ENCODE results near the gene CAB39.

DNA sequence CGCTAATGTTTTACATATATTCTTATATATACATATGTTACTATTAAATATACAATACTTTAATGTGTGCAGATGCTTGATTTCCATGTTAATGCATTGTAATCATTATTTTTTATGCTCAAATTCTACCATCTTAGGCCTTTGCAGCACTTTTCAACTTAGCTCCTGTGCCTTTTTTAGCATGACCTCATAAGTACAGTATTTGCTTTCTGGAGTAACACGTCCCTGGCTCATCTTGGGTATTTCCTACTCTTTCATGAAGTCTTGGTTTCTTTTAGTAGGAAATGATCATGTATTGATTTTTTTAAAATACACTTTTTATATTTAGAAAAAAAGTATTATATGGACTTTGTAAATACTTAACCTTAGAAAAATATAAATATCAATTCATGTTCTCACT lies 36.5 kb downstream of the CAB39 start:
- TF ChIP-seq, protein P1, sequence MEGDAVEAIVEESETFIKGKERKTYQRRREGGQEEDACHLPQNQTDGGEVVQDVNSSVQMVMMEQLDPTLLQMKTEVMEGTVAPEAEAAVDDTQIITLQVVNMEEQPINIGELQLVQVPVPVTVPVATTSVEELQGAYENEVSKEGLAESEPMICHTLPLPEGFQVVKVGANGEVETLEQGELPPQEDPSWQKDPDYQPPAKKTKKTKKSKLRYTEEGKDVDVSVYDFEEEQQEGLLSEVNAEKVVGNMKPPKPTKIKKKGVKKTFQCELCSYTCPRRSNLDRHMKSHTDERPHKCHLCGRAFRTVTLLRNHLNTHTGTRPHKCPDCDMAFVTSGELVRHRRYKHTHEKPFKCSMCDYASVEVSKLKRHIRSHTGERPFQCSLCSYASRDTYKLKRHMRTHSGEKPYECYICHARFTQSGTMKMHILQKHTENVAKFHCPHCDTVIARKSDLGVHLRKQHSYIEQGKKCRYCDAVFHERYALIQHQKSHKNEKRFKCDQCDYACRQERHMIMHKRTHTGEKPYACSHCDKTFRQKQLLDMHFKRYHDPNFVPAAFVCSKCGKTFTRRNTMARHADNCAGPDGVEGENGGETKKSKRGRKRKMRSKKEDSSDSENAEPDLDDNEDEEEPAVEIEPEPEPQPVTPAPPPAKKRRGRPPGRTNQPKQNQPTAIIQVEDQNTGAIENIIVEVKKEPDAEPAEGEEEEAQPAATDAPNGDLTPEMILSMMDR (conservative IDR thresholded peaks at IDR 0.05 in 1 of 2, IDR thresholded peaks at IDR 0.05 in 1 of 2; ENCODE audit: extremely low read depth in 1 of 2, insufficient read depth in 1 of 2, low read depth in 1 of 2, low read length in 2 of 2), result no peak
- no peak for TF ChIP-seq EZH2 (IDR thresholded peaks at IDR 0.05; ENCODE audit: borderline replicate concordance, low read length)
